Stimulated activated naive CD8-positive, alpha-beta T cell treated with anti-CD3 and anti-CD28 coated beads, Interleukin-15, Interleukin-2, amounts not matched to agents 100 ng/mL and 50 ng/mL, for 24 hours (primary cell): Measurements from ENCODE around the gene CSMD2.
A peak's percentile ranks its signal among the peaks of the same experiment; 100 is the strongest.

Source experiments
- H3K27ac Mint-ChIP-seq: one replicate; pipeline ENCODE4 v1.8.0; 2021; ENCODE audit warnings: mild to moderate bottlenecking, mixed read lengths
- H3K27me3 Mint-ChIP-seq: one replicate; pipeline ENCODE4 v1.8.0; 2021; ENCODE audit warnings: mixed read lengths
- H3K36me3 Mint-ChIP-seq: one replicate; pipeline ENCODE4 v1.8.0; 2021; ENCODE audit warnings: low read depth, mixed read lengths
- H3K4me1 Mint-ChIP-seq: one replicate; pipeline ENCODE4 v1.8.0; 2021; ENCODE audit warnings: low read depth, mixed read lengths
- H3K4me3 Mint-ChIP-seq: one replicate; pipeline ENCODE4 v1.8.0; 2021; ENCODE audit warnings: mild to moderate bottlenecking, mixed read lengths
- H3K9me3 Mint-ChIP-seq: one replicate; pipeline ENCODE4 v1.8.0; 2021; ENCODE audit warnings: mixed read lengths

The CSMD2 gene

DNA sequence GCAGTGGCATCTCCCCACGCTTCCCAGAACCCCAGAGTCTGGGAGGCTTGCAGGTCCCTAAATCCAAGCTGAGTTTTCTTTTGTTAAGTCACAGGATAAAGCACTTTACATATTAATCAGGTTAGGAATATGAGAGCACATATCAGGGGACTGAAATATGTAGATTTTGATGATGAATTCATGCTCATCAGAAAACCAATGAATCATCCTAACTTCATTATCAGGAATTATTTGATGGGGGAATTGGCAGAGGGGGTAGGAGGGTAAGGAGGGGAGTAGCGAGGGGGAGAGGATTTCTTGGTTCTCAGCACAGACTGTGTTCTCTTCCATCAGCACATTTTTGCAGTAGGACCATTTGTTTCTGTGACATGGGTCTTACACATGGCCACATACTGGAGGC lies 269.1 kb downstream of the CSMD2 start:
- Mint-ChIP-seq H3K9me3 (no peaks in the 10 kb centered on the region), H3K27me3 (no peaks in the 10 kb centered on the region), H3K4me1 (no peaks in the 10 kb centered on the region), H3K4me3 (no peak overlapping the region), H3K27ac (no peak overlapping the region), H3K36me3 (no peaks in the 10 kb centered on the region)

DNA sequence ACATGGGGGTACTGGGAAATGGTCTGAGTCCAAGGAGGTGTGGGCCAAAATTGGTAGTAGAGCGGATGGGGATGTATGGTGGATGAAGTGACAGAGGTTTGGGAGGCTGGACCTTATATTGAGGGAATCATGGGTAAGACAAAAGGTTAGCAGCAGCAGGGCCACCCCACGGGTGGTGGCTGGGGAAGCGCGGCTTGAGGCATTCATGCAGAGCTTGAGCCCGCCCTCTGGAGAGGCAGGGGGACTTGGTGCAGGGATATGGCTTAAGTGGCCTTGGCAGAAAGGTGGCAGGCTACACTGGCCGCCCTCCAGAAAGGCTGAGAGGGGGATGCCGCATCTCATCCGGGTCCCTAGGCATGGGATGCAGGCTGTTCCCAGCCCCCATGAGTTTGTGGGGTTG lies 269.6 kb downstream of the CSMD2 start:
- no peak overlapping the region for H3K27ac Mint-ChIP-seq
- no peaks in the 10 kb centered on the region for H3K36me3 Mint-ChIP-seq
- no peak overlapping the region for H3K4me3 Mint-ChIP-seq
- H3K4me1 Mint-ChIP-seq = no peaks in the 10 kb centered on the region
- no peaks in the 10 kb centered on the region for H3K27me3 Mint-ChIP-seq
- H3K9me3 Mint-ChIP-seq = no peaks in the 10 kb centered on the region

DNA sequence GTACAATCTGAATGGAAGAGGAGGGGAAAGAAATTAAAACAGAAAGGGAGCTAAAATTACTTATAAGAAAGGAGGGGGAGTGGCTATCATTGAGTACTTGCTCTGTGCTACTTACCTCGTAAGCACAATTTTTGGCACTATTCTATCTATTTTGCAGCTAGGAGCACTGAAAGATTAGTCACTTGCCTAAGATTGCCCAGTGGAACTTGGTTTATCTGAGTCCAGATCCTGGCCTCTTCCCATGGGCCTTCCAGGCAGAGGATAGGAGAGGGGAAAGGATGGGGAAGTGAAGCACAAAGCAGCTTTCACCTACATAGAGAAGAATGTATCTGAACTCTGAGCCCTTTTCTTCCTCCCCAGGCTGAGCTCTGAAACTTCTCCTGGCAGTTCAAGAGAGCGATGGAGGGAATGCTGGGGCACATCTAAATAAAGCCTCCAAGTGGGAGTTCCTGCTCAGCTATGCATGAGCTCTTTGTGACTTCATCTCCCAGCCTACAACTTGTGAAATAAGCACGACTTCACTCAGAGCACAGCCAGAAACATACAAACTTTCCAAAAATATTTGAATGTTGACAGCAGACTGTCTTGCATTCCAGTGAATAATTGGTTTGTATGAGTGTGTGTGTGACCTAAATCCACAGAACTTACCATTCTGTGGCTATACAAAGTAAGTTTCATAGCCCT lies 271.7 kb downstream of the CSMD2 start:
- Mint-ChIP-seq H3K4me1 (no peaks in the 10 kb centered on the region), H3K4me3 (no peak overlapping the region), H3K9me3 (no peaks in the 10 kb centered on the region), H3K36me3 (no peaks in the 10 kb centered on the region), H3K27ac (no peak overlapping the region), H3K27me3 (no peaks in the 10 kb centered on the region)

DNA sequence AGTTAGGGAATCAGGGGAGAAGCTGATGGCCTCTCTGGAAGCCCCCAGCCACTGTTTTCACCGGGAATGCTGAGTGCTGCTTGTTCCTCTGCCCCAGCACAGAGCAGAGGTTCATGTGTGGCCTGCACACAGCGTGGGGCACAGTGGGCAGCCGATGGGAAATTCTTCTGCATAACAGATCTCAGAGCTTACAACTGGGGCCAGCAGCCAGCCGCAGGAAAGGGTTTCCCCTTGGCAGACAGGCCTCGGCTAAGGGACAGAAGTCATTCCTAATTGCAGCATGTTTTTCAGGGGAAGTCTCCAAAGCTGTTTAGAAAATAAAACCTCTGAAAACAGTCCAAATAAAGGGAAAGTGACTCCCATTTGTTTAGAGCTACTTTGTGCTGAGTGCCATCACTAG lies 278.5 kb downstream of the CSMD2 start:
- H3K4me1 Mint-ChIP-seq = no peaks in the 10 kb centered on the region
- H3K4me3 Mint-ChIP-seq = no peak overlapping the region
- H3K36me3 Mint-ChIP-seq = no peaks in the 10 kb centered on the region
- no peak overlapping the region for H3K27ac Mint-ChIP-seq
- H3K27me3 Mint-ChIP-seq = peaks cover 20% of the 10 kb centered on the region
- no peaks in the 10 kb centered on the region for H3K9me3 Mint-ChIP-seq

DNA sequence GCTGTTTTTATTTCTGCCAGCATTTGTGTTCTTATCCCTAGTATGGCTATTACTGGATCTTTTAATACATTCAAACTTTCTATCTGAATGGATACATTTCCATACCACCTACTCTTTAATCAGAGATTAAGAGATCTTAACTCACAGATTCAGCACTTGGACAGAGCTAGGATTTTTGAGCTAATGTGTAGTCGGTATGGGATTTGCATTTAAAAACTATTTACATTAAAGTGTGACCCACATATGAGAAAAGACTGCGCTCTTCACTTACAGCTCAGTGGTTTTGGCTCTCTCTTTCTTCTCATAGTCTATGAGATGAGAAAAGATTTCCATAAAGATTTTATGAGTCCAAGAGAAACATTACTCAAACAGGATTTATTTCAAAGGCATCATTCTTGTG lies 284.7 kb downstream of the CSMD2 start:
- Mint-ChIP-seq H3K4me3 (no peak overlapping the region), H3K9me3 (no peaks in the 10 kb centered on the region), H3K4me1 (no peaks in the 10 kb centered on the region), H3K36me3 (no peaks in the 10 kb centered on the region), H3K27ac (no peak overlapping the region), H3K27me3 (peaks cover 32% of the 10 kb centered on the region)

DNA sequence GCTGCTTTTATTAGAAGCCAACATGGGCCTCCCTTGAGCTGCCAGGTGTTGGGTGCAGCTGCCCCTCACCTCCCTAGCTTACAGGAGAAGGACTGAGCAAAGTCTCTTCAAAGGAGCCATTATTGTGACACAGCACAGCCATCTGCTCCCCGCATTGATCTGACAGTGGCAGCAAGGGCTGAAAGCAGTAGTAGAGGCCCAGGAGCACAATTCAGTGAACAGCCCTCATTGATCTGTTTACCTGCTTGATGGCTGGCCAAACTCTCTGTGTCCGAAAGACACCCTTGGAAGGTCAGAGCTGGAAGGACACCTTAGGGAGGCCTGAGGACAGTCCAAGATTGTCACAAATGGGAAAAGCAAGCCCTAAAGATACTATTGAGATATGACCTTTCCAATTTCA lies 286.6 kb downstream of the CSMD2 start:
- H3K4me1 Mint-ChIP-seq = no peaks in the 10 kb centered on the region
- H3K9me3 Mint-ChIP-seq = no peaks in the 10 kb centered on the region
- no peaks in the 10 kb centered on the region for H3K36me3 Mint-ChIP-seq
- H3K27ac Mint-ChIP-seq = no peak overlapping the region
- no peak overlapping the region for H3K4me3 Mint-ChIP-seq
- peaks cover 32% of the 10 kb centered on the region for H3K27me3 Mint-ChIP-seq

DNA sequence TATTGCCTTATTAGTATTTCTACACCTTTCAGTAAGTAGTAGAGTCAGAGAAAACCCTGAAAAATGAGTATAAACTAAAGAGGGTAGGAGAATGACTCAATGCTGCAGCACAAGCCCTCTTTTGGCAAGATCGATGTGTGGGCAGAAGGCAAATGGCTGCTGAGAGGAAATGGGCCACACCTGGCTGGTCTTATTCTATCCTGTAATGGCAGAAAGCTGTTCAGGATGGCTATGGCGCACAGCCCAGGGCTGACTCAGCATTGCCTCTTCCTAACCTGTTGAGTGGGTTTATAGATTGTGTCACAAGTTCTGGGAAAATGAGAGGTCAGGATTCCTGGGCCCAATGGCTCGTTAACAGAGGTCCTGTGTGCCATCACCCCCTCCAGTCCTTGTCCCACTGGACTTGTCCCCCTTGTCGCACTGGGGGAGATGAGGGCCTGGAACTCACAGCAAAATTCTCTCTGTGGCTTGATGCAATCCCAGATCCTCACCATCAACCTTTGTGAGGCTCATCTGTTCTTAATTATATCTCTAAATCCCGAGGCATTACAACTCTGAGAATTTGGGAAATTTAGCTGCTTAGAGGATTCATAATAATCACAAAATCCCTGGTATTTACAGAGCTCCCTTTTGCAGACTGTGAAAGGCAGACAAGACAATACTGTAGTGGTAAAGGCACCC lies 287.9 kb downstream of the CSMD2 start:
- Mint-ChIP-seq H3K27me3 (peaks cover 24% of the 10 kb centered on the region), H3K27ac (no peak overlapping the region), H3K9me3 (no peaks in the 10 kb centered on the region), H3K4me3 (no peak overlapping the region), H3K4me1 (peaks cover 9% of the 10 kb centered on the region), H3K36me3 (no peaks in the 10 kb centered on the region)

DNA sequence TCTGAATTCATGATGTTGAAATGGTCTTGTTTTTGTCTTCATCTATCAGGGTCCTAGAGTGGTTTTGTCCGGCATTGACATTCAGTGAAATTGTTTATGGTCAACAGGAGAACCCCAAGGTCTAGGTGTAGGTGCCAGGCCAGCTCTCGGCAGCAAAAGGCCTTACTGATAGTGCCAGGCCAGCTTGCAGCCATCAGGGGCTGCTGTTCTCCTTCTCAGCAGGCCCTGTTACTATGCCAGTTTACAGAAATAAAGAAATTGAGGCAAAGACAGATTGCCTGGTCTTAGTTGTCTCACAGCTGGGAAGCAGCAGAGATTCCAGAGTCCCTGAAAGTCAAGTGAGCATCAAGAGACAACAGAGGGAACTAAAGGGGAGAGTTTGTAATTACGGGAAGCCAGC lies 289.2 kb downstream of the CSMD2 start:
- H3K27me3 Mint-ChIP-seq = peaks cover 20% of the 10 kb centered on the region
- H3K9me3 Mint-ChIP-seq = no peaks in the 10 kb centered on the region
- H3K4me1 Mint-ChIP-seq = peaks cover 13% of the 10 kb centered on the region
- no peaks in the 10 kb centered on the region for H3K36me3 Mint-ChIP-seq
- no peak overlapping the region for H3K27ac Mint-ChIP-seq
- no peak overlapping the region for H3K4me3 Mint-ChIP-seq

DNA sequence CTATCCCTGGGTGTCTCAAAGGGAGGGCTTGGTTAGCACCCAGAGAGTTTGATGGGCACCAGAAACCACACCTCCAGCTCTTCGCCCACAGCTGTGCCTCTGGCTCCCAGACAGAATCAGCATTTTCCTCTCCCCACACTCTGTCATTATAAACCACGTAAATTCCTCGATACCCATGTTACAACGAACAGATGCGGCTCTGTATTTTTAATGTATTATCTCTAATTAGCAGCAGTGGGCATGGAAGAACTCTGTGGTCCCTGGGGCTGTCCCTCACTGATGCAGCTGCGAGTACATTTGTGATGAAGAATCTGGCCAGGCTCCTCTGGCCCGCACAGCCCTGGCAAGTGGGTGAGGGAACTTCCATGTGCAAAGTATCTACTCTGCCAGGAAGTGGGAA lies 290.4 kb downstream of the CSMD2 start:
- H3K27ac Mint-ChIP-seq = no peak overlapping the region
- H3K4me3 Mint-ChIP-seq = no peak overlapping the region
- H3K27me3 Mint-ChIP-seq = peaks cover 20% of the 10 kb centered on the region
- H3K36me3 Mint-ChIP-seq = no peaks in the 10 kb centered on the region
- H3K4me1 Mint-ChIP-seq = peaks cover 13% of the 10 kb centered on the region
- H3K9me3 Mint-ChIP-seq = no peaks in the 10 kb centered on the region

DNA sequence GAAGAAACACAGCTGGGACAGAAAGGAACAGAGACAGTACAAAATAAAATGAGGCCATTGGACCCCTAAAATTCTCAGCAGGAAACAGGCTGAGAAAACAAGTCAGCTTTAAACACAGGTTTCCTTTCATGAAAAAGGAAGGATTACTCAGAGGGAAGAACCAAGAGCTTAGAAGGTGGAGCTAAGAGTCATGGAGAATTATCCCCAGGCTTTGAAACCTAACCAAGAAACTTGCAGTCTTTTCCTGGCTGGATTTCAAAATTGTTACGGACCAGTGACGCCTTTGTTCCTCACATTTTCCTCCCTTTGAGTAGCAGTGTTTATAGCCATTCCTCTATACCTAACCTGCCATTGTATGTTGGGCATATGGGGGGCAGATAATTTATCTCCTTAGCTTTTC lies 292.3 kb downstream of the CSMD2 start:
- peaks cover 17% of the 10 kb centered on the region for H3K4me1 Mint-ChIP-seq
- no peaks in the 10 kb centered on the region for H3K36me3 Mint-ChIP-seq
- H3K9me3 Mint-ChIP-seq = no peaks in the 10 kb centered on the region
- peak overlapping the region; percentile 3 for H3K27ac Mint-ChIP-seq
- H3K4me3 Mint-ChIP-seq = no peak overlapping the region
- H3K27me3 Mint-ChIP-seq = peaks cover 20% of the 10 kb centered on the region

DNA sequence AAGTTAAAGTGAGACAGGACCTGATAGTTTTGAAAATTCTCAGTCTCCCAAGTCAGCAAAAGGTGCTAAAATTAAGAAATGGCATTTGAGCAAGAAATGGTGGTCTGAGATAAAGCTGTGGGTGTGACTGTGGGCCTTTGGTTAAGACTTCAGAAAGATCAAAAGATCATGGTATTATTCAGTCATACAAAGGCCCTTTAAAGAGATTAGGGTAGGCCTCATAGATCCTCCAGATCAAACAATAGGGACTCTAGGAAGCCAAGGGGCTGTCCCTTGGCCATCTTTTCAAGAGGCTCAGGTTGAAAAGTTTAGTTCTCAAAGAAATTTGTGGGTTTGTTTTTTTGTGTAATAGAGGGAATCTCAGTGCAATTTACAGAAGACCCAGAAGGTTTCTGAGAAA lies 292.8 kb downstream of the CSMD2 start:
- Mint-ChIP-seq H3K9me3 (no peaks in the 10 kb centered on the region), H3K4me1 (peaks cover 20% of the 10 kb centered on the region), H3K4me3 (no peak overlapping the region), H3K36me3 (no peaks in the 10 kb centered on the region), H3K27ac (peak overlapping the region; percentile 3), H3K27me3 (peaks cover 16% of the 10 kb centered on the region)

DNA sequence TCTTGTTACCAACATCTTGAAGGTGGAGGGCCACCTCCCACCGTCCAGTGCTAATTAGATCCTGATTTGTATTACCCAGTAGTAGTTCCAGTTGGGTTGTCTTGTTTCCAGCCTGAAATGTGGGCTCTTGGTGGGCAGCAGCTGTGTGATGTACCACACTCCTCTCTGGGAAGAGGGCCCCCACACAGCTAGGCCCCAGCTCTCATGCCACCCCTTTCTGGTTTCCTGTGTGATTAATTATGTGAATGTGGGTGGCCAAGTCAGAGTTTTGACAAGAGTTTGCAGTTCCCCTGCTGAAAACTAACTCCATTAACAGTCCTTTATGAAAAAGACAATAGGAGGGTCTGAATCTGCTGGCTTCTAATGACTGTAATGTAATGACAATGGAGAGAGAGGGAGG lies 297.3 kb downstream of the CSMD2 start:
- no peak overlapping the region for H3K4me3 Mint-ChIP-seq
- H3K27me3 Mint-ChIP-seq = peaks cover 18% of the 10 kb centered on the region
- H3K9me3 Mint-ChIP-seq = no peaks in the 10 kb centered on the region
- peaks cover 16% of the 10 kb centered on the region for H3K4me1 Mint-ChIP-seq
- H3K36me3 Mint-ChIP-seq = no peaks in the 10 kb centered on the region
- H3K27ac Mint-ChIP-seq = no peak overlapping the region

DNA sequence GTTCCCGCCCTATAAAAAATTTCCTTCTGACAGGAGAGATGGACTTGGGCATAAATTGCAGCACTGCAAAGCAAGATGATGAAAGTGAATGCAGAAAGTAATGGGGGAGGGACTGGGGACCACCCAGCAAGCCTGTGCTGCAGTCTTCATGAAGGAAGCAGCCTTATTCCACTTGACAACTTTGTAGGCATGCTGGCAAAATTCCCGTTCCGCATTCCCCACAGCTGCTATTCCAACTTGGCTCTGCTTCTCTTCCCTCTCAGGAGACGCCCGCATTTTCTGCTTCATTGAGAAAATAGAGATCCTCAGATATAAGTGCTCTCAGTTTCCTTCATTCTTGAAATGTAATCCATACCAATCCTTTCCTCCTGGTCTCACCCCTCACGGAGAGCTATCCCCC lies 298.7 kb downstream of the CSMD2 start:
- Mint-ChIP-seq H3K36me3 (no peaks in the 10 kb centered on the region), H3K9me3 (no peaks in the 10 kb centered on the region), H3K27me3 (peaks cover 28% of the 10 kb centered on the region), H3K4me1 (peaks cover 7% of the 10 kb centered on the region), H3K4me3 (no peak overlapping the region), H3K27ac (no peak overlapping the region)

DNA sequence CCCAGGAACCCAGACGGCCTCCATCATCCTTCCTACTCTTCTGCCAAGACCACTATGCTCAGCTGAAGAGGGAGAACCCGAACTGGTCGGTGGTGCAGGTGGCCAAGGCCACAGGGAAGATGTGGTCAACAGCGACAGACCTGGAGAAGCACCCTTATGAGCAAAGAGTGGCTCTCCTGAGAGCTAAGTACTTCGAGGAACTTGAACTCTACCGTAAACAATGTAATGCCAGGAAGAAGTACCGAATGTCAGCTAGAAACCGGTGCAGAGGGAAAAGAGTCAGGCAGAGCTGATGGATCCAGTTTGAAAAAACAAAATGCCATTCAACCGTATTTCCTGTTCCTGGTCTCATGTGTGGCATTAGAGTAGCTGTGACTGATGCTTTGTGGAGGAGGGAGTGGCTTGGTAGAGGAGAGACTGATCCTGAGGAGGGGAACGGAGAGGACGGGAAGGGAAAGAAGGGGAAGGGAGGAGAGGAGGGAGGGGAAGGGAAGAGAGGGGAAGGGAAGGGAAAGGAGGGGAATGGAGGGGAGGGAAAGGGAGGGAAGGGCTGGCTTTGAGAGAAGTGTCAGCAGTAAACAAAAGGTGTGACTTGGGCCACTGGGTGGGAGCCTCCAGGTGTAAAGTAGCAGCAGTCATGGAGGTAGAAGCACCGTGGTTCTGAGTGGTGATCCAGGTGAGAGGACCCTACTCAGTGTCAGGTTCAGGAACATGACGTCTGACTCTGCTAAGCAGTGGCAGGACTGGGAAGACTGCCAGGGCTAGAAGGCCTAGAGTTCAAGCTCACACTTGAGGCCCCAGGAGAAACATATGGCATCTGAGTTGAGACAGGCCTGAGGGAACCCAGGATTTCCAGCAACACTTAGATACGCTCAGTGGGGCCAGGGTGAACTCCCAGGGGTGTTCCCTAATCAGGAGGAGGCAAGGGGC lies 300.3 kb downstream of the CSMD2 start:
- no peak overlapping the region for H3K27ac Mint-ChIP-seq
- no peaks in the 10 kb centered on the region for H3K9me3 Mint-ChIP-seq
- H3K4me1 Mint-ChIP-seq = peaks cover 7% of the 10 kb centered on the region
- H3K4me3 Mint-ChIP-seq = no peak overlapping the region
- peaks cover 31% of the 10 kb centered on the region for H3K27me3 Mint-ChIP-seq
- no peaks in the 10 kb centered on the region for H3K36me3 Mint-ChIP-seq

DNA sequence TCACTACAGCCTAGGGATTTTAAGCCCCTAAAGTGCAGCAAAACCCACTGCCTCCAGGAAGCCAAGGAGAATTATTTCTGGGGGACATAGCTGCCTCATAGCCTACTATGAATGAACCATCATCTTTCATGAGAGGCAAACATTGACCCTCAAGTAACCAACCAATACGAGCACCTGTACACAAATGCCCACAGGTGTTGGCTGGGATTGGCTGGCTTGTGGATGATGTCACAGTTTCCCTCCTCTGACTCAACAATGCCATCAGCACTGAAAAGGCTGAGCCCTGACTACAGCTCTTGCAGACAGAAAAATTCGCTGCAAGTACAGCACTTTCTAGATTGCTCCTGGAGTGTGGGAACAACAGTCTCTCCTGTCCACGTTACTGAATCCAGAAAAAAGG lies 301.3 kb downstream of the CSMD2 start, which contains the start of gene HMGB4:
Gene HMGB4, plus strand, starts transcription at position 301 of the 400 bp plus-strand sequence. CDS start 113 bp downstream, outside the sequence.
- peaks cover 7% of the 10 kb centered on the region for H3K4me1 Mint-ChIP-seq
- H3K4me3 Mint-ChIP-seq = no peak within 1 kb of the TSS
- peaks cover 35% of the 10 kb centered on the region for H3K27me3 Mint-ChIP-seq
- H3K36me3 Mint-ChIP-seq = no peaks in the 10 kb centered on the region
- no peaks in the 10 kb centered on the region for H3K9me3 Mint-ChIP-seq
- no peak within 1 kb of the TSS for H3K27ac Mint-ChIP-seq
